Activated CD8-positive, alpha-beta memory T cell treated with anti-CD3 and anti-CD28 coated beads for 36 hours (primary cell): ENCODE data around the gene AP4E1. TPM values are rescaled to one million over a fixed set of nuclear protein-coding genes. Genes with fewer than 3 reads are reported as not detected.
"Not testable (repeated sequence)": the region's sequence is repeated elsewhere in the genome, so short reads cannot be mapped to it uniquely, and the experiment has no call there.

ENCODE experiments used
- CTCF ChIA-PET: fragments of 350-600 bp; sonication (Branson Sonifier 250); formaldehyde crosslinking; loops from one replicate; lab custom pipeline; 2021; ENCODE audit warnings: antibody characterized with exemption; lab: Charles Lee
- POLR2A ChIA-PET: fragments of 350-600 bp; sonication (Branson Sonifier 250); formaldehyde crosslinking; loops from one replicate; lab custom pipeline; 2021; ENCODE audit warnings: antibody characterized with exemption; lab: Charles Lee
- total RNA-seq, 2 experiments: library from RNA; stranded (reverse); gene quantifications; one replicate each; pipeline ENCODE4 v1.2.3, GENCODE V29; 2021

Gene AP4E1
- 10 to 100 TPM; 21.2 to 21.5 TPM for total RNA-seq

DNA sequence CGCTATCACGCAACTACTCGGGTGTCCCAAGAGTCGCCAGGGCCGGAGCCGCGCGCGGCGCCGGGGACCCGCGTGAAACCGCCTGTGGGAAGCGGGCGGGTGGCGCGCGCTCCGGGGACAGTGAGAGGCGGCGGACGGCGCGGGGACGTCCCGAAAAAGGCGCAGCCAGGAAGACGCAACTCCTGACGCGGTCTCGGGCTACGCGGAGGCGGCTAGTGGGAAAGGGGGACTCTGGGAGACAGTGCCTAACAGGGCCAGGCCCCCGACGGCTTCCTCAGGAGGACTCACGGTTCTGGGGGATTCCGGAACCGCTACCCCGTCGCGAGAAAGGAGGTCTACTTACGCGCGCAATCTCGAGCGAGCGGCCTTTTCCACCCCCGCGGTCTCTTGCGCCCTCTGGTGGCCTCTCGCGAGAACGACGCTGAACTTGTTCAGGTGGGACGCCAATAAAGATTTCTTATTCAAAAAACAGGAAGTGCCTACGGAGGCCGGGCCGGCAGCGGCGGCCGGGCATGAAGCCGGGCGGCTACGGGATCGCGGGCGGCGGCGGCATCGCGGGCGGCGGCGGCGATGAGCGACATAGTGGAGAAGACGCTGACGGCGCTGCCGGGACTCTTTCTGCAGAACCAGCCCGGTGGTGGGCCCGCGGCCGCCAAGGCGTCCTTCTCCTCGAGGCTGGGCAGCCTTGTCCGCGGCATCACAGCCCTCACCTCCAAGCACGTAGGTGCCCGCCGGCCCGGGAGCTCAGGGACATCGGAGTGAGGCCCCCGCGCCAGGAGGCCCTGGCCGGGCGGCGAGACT, at the start of gene AP4E1:
TSS of gene AP4E1 (plus strand) at position 475 of the 801 bp plus-strand sequence. CDS start at position 571, 96 bp downstream.
- CTCF ChIA-PET: interaction anchor here (0.9 to 1.9 kb wide), 8 partner anchors 20 to 556 kb away, joined by 3 to 8 read pairs (median 4); partner anchors contain the start of gene TRPM7
- POLR2A ChIA-PET: interaction anchor here (0.5 to 1.4 kb wide), 10 partner anchors 23 to 555 kb away, joined by 3 to 8 read pairs (median 4); partner anchors contain the start of gene GABPB1

- CTCF ChIA-PET: no interaction called here
- POLR2A ChIA-PET: no interaction called here
Observed at GRCh38 chr15:50860824-50861223, 47.7 kb upstream of the AP4E1 start.

GRCh38 chr15:50862553-50862952, 45.9 kb upstream of the AP4E1 start:
- POLR2A ChIA-PET: no interaction called here
- CTCF ChIA-PET: no interaction called here

- CTCF ChIA-PET: interaction anchor here (1.5 kb wide), 1 partner anchor 12 kb away, joined by 4 read pairs; no protein-coding TSS in a partner anchor
- POLR2A ChIA-PET: no interaction called here
Observed at GRCh38 chr15:50864873-50865272, 43.6 kb upstream of the AP4E1 start.

DNA sequence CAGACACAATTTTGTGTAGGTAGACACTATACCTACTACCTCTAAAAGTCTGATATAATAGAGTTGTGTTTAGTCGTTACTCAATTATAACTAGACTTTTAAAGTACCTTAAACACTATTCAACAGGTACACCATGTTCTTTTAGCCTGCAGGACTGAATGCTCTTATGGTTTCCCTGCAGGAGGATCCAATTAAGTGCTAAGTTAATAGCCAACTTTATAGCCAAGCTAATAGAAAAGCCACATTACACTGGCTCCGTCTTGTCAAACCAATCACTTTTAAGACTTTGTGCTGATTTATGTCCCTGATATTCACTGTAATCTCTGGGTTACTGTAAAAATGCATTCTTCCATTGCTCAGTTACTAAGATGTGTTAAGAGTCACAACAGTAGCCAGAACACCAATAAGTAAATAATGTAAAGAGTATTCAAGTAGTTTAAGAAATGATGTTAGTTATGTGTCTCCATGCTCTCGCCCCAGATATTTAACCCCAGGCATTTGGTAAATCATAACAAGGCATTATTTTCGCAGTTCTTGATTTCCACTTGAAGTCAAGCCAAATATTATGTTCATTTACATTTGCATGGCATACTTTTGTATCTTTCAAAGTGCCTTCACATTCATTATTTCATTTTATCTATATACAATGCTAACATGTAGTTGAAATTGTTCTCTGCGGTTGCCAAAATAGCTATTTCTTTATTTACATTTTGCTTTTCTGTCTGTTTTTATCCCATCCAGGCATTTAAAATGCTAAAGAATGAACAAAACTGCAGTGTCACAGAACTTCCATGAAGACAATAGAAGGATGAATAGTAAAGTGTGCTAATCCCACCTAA, 42.7 kb upstream of the AP4E1 start:
- POLR2A ChIA-PET: no interaction called here
- CTCF ChIA-PET: no interaction called here

DNA sequence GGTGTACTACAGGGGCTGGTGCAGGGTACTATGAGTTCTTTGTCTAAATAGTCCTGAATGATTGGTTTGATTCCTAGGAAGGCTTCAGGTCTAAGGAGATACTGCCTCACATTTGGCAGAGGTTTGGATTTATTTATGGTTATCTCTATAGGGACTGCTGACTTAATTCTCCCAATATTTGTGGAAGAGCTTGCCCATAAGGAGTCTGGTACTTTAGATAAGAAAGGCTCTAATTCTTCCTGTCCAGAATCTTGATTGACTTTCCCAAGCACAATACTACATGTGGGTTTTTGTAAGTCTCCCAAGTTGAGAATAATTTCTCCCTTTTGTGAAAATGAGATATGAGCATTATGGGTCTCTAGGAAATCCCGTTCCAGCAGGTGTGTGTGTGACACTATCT, 36.7 kb upstream of the AP4E1 start:
- CTCF ChIA-PET: interaction anchor here (1.0 kb wide), 1 partner anchor 187 kb away, joined by 3 read pairs; no protein-coding TSS in a partner anchor

DNA sequence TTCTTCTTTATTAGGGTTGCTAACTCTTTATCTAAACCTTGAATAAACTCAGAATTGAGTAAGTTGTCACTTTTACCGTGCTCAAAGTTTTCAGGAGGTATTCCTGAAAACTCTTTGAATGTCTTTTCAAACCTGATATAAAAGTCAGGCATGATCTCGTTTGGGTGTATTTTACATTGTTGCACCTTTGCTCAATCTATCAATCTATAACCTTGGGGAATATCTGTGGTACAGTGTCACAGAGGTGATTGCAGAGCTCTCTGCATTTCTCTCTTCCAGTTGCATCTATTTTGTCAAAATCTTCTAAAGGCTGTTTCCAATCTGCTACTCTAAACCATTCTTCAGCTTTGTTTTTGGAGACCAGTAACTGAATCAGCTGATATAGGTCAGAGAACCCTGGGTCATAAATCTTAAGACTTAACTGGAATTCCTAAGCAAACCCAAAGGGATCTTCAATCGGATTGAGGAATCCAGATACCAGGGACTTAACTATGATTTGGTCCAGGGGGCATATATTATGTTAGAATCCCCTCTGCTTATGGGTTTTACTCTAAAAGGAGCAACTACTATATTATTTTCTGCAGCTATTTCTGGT, 35.6 kb upstream of the AP4E1 start:
- ChIA-PET CTCF (interaction anchor here (0.9 kb wide), 1 partner anchor 71 kb away, joined by 3 read pairs; no protein-coding TSS in a partner anchor), POLR2A (no interaction called here)

More for the DNA sequence above, 36.7 kb upstream of the AP4E1 start:
- POLR2A ChIA-PET: no interaction called here

DNA sequence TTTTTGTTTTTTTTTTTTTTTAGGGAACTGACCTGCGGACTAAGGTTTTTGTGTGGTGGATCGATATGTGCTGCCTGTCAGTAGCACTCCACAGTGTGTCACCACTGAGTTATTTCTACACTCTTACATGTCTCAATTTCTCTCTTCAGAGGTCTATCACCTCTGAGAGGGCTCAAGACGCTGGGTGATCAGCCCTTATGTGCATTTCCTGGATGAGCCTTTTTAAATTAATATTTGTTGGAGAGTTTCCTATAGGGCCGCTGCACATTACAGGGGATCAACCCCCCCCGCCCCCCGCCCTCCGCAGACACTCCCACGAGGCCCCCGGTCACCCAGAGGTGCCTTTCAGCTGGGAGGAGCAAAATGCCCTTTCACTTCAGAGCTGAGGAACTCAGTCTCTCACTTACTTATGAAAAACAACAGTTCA, 34.5 kb upstream of the AP4E1 start:
- POLR2A ChIA-PET: no interaction called here
- CTCF ChIA-PET: interaction anchor here (0.5 to 0.7 kb wide), 2 partner anchors 102 to 119 kb away, joined by 5 read pairs; no protein-coding TSS in a partner anchor

DNA sequence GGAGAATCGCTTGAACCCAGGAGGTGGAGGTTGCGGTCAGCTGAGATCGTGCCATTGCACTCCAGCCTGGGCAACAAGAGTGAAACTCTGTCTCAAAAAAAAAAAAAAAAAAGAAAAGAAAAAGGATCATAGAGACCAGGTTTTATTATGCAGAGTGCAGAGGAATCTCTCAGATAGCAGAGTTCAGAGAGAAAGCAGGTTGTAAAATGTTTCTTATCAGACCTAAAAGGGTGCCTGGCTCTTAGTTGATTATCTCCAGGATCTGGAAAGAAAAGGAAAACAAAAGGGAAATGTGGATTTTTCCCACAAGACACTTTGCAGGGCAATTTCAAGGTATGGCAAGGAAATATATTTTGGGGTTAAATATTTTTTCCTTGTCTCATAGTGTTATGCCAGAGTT, 33.2 kb upstream of the AP4E1 start:
- POLR2A ChIA-PET: not testable (repeated sequence)
- CTCF ChIA-PET: interaction anchor here (0.7 to 2.4 kb wide), 2 partner anchors 11 to 32 kb away, joined by 3 to 8 read pairs; no protein-coding TSS in a partner anchor

DNA sequence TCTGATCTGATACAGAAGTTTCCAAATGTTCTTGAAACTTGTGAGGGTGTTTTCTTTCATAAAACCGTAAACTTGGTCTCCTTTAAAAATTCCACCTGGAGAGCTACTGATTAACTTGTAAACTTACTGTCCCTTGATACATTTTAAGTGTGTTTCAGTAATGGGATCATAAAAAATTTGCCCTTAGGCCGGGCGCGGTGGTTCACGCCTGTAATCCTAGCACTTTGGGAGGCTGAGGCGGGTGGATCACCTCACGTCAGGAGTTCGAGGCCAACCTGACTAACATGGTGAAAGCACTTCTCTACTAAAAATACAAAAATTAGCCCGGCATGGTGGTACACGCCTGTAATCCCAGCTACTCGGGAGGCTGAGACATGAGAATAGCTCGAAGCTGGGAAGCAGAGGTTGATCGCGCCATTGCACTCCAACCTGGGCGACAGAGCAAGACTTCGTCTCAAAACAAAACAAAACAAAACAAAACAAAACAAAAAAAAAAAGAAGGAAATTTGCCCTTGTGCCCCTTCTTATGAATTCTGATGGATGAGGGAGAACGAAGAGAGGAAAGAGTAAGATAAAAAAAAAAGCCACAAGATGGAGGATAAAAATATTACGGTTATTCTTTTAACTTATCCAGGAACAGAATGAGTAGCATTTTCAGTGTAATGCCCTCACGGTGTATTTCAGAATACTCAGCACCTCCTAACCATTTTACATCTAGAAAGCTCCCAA, 32.1 kb upstream of the AP4E1 start:
- ChIA-PET CTCF (interaction anchor here (0.6 to 2.4 kb wide), 11 partner anchors 9 to 204 kb away, joined by 3 to 9 read pairs (median 4); no protein-coding TSS in a partner anchor), POLR2A (interaction anchor here (0.6 to 1.0 kb wide), 2 partner anchors 9 to 111 kb away, joined by 3 to 5 read pairs; no protein-coding TSS in a partner anchor)

DNA sequence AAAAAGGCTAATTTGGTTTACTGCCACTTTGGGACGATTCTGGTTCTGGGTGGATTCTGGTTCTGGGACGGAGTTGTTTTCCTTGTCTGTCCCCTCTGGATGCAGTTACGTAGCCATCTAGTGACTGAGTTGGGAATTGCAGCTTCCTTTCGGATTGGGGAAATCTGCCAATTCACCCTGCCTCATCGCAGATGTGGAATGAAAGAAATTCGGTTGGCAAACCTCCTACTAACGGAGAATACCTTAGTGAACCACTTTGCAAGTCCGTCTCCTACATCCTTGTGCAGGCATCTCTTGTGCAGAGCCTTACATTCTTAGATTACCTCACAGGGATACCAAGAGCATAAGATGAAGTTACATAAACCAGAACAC, 31.5 kb upstream of the AP4E1 start:
- CTCF ChIA-PET: interaction anchor here (0.8 to 2.4 kb wide), 10 partner anchors 9 to 205 kb away, joined by 3 to 9 read pairs (median 4); no protein-coding TSS in a partner anchor
- POLR2A ChIA-PET: interaction anchor here (1.0 kb wide), 1 partner anchor 8 kb away, joined by 5 read pairs; no protein-coding TSS in a partner anchor

DNA sequence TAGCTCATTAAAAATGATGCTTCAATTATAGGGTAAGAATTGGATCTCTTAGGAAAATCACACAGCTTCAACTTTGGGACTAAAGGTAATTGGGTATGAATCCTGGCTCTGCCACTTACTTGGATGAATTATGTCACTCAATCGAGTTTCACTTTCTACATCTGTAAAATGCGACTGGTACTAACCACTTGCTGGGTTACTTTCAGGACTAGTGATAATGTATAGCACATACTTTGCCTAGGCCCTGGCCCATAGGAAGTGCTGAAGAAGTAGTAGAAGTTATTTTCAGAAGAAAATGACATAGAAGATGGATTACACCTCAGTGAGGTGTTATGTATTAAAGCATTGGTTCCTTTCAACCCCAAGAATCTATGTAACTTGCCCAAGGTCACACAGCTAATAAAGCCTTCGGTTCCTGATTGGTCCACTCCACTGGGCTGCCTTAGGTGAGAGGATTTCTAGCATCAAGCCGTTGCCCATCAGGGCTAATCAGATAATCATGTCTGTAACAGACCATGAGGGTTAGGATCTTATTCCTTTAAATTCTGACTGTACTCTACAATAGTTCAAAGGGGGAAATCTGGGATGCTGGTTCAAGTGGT, 29.4 kb upstream of the AP4E1 start:
- ChIA-PET CTCF (interaction anchor here (0.7 to 1.2 kb wide), 3 partner anchors 28 to 394 kb away, joined by 3 to 4 read pairs (median 3); no protein-coding TSS in a partner anchor), POLR2A (interaction anchor here (0.9 to 1.1 kb wide), 2 partner anchors 28 to 114 kb away, joined by 4 to 6 read pairs; no protein-coding TSS in a partner anchor)

DNA sequence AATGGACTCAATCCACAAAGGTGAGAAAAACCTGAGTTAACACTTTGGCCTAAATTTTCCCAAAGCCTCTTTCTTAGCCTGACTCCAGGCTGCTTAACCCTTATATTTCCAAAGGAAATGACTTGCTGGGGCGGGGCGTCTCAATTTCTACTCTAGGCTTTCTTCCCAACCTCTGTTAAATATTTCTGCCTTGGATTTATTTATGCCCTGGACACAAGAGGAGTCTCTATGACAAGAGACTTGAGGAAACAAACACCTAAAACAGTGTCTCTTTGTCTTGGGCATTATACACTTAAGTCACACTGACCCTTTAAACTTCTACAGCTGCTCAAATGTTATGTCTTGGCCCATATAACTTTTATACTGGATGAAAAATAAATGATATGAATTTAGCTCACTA, 28.3 kb upstream of the AP4E1 start:
- CTCF ChIA-PET: interaction anchor here (0.6 to 2.6 kb wide), 3 partner anchors 27 to 207 kb away, joined by 3 to 8 read pairs (median 3); no protein-coding TSS in a partner anchor

DNA sequence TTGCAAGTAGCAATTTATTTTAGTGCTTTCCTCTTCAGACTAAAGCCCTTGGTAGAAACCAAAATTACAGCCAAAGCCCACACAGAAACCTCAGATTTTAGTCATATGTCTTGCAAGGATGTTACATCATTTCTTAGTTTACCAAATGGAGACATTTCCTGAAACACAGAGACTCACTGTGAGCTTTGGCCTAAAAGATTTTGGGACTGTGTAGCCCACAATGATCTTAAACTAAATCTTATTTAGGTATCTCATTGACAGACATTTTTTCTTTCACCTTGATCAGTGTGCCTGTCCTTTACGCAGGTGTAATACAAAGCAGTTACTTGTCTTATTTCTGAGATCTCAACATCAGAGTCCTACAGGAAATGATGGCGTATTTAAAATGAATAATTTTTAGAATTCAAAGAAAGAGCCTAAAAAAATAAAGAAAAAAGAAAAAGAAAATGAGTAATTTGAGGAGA, 27.8 kb upstream of the AP4E1 start:
- POLR2A ChIA-PET: interaction anchor here (0.6 to 1.8 kb wide), 6 partner anchors 20 to 526 kb away, joined by 3 to 8 read pairs (median 4); partner anchors contain the start of genes GABPB1 and SPPL2A
- CTCF ChIA-PET: interaction anchor here (0.6 to 2.6 kb wide), 2 partner anchors 27 to 202 kb away, joined by 3 to 8 read pairs; no protein-coding TSS in a partner anchor

More for the DNA sequence above, 28.3 kb upstream of the AP4E1 start:
- POLR2A ChIA-PET: interaction anchor here (0.6 to 1.8 kb wide), 6 partner anchors 20 to 525 kb away, joined by 3 to 8 read pairs (median 4); partner anchors contain the start of genes GABPB1 and SPPL2A

GRCh38 chr15:50881121-50882048, 27.1 kb upstream of the AP4E1 start:
- POLR2A ChIA-PET: interaction anchor here (1.0 to 1.8 kb wide), 4 partner anchors 26 to 121 kb away, joined by 3 to 8 read pairs (median 6); no protein-coding TSS in a partner anchor
- CTCF ChIA-PET: interaction anchor here (1.4 to 2.6 kb wide), 2 partner anchors 26 to 122 kb away, joined by 3 to 8 read pairs; no protein-coding TSS in a partner anchor

GRCh38 chr15:50883903-50884302, 24.6 kb upstream of the AP4E1 start:
- POLR2A ChIA-PET: no interaction called here
- CTCF ChIA-PET: interaction anchor here (0.5 kb wide), 1 partner anchor 231 kb away, joined by 3 read pairs; no protein-coding TSS in a partner anchor
